ENCODE data around the gene CARS2. TPM values are rescaled to one million over a fixed set of nuclear protein-coding genes. Genes with fewer than 3 reads are reported as not detected.

CARS2 gene
- total and polyA plus RNA-seq, 2 donors (not counting 3 experiments of a cell fraction or from before 2014, with no cell fraction given): 42.0 to 51.2 TPM

- Histone ChIP-seq H3K36me3 (ENCODE audit: control insufficient read depth in 2 of 2, extremely low read depth in 1 of 2, insufficient read depth in 2 of 2, low read length in 2 of 2) (no peaks in the 10 kb centered on the region), H3K27me3 (ENCODE audit: control insufficient read depth in 2 of 2, insufficient read depth in 2 of 2, low read length in 2 of 2) (no peaks in the 10 kb centered on the region), H3K4me1 (ENCODE audit: control insufficient read depth, extremely low read depth, insufficient read depth, low read length) (peaks cover 20% of the 10 kb centered on the region), H3K9me3 (replicated peaks; ENCODE audit: control insufficient read depth, insufficient read depth, low read length) (no peaks in the 10 kb centered on the region), H3K9ac (replicated peaks; ENCODE audit: extremely low read depth, insufficient read depth, low read length) (peak overlapping the region; percentile 67), H3K4me2 (ENCODE audit: insufficient read depth, low read length) (peak overlapping the region; percentile 95), H3K9me1 (replicated peaks; ENCODE audit: control insufficient read depth, extremely low read depth, insufficient read depth, low read length) (no peaks in the 10 kb centered on the region), H2AFZ (ENCODE audit: low read depth, low read length) (no peak overlapping the region), H3K27ac (ENCODE audit: insufficient read depth, low read depth, low read length) (peak overlapping the region; percentile 21), H4K20me1 (replicated peaks; ENCODE audit: control insufficient read depth, extremely low read depth, insufficient read depth, low read length) (no peaks in the 10 kb centered on the region), H3K4me3 (replicated peaks in 1 of 3; ENCODE audit: insufficient read depth in 1 of 3, low read depth in 1 of 3, low read length in 3 of 3) (no peak overlapping the region), H3K79me2 (ENCODE audit: control insufficient read depth, insufficient read depth, low read length) (peaks cover 66% of the 10 kb centered on the region)
- BruUV-seq (replicated peaks): no TSS peak
- ChIA-PET CTCF (interaction anchor here (0.8 to 2.4 kb wide), 7 partner anchors 16 to 1827 kb away, joined by 3 to 9 read pairs (median 4); no protein-coding TSS in a partner anchor), POLR2A (interaction anchor here (1.4 to 1.9 kb wide), 2 partner anchors 95 to 98 kb away, joined by 3 to 10 read pairs; no protein-coding TSS in a partner anchor)
- dilution Hi-C loops (cut with MboI; ENCODE audit: extremely low pct_ligation_motif_present, low sequenced_read_pairs): no loop called here
- intact Hi-C loops (cut with micrococcal nuclease): no loop called here
- DNase-seq (ENCODE audit: low read depth, low spot score) (peak; percentile 88), FAIRE-seq (peak; percentile 70)
- TF ChIP-seq GATA2 (IDR thresholded peaks at IDR 0.05; ENCODE audit: insufficient read depth, insufficient read length, low read depth, low read length) (no peak), FOS (IDR thresholded peaks at IDR 0.05; ENCODE audit: borderline replicate concordance, insufficient read depth, low read length) (no peak), POLR2AphosphoS5 (IDR thresholded peaks at IDR 0.05; ENCODE audit: insufficient read depth, low read depth, low read length) (no peak), JUN (IDR thresholded peaks at IDR 0.05; ENCODE audit: borderline replicate concordance, insufficient read depth, insufficient read length, low read depth) (peak; percentile 41), POLR2A (IDR thresholded peaks at IDR 0.05; ENCODE audit: low read depth, low read length) (no peak), MYC (IDR thresholded peaks at IDR 0.05; ENCODE audit: low read depth, low read length) (no peak), EZH2 (IDR thresholded peaks at IDR 0.05; ENCODE audit: borderline replicate concordance, low read depth, low read length, severe bottlenecking) (no peak)
- TF ChIP-seq, protein P1, sequence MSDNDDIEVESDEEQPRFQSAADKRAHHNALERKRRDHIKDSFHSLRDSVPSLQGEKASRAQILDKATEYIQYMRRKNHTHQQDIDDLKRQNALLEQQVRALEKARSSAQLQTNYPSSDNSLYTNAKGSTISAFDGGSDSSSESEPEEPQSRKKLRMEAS (IDR thresholded peaks at IDR 0.05; ENCODE audit: insufficient read depth, insufficient read length): no peak
These were observed 88.4 kb downstream of the CARS2 start for GRCh38 chr13:110617321-110618072.
